HT1080 (cell line): ENCODE measurements around the gene PPCS. TPM values are rescaled to one million over a fixed set of nuclear protein-coding genes. Genes with fewer than 3 reads are reported as not detected.
"Not testable (repeated sequence)": the region's sequence is repeated elsewhere in the genome, so short reads cannot be mapped to it uniquely, and the experiment has no call there.

ENCODE experiments used
- DNase-seq: peaks from one replicate; pipeline ENCODE4 v3.0.0-alpha.2; 2015; ENCODE audit warnings: low read depth
- total RNA-seq: library from RNA; depleted of rRNA; stranded (reverse); fragments of >200 nt; shearing (Covaris generic); gene quantifications from 2 replicates; pipeline ENCODE4 v1.2.3, GENCODE V29; 2014

PPCS gene
- total RNA-seq, 1 experiment from 2014 or later = 37.5 TPM

DNA sequence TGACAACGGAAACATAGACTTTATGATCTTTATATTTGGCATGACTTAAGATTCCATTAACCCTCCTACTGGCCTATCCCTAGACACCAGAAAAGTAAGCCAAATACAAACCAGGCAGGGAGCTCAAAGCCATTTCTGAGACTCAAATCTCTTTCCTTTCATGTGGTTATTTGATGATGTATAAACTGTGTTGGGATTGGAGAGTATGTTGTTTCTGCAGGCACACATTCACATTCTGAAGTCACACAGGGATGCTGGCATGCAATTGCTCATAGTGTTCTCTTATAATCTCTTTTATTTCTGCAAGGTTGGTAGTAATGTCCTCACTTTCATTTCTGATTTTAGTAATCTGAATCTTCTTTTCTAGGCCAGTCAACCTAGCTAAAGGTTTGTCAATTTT is 6.3 kb upstream of the PPCS start:
- DNase-seq = no peak

DNA sequence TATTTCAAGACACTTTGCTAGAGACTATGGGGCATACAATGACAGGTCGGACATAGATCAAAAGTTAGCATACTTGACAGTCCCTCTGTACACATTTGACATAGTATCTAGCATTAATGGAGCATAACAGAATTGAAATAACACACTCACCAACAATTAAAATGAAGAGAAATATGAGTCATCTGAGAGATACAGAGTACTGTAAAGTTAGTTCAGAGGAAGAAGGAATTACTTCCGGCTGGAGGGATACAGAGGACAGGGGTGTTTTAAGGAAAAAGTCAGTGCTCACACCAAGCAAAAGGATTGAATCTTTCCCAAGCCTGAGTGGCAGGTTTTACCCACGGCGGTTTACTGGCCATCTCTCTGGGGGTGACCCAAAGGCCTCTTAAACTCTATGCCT is 3.0 kb upstream of the PPCS start:
- DNase-seq = no peak

DNA sequence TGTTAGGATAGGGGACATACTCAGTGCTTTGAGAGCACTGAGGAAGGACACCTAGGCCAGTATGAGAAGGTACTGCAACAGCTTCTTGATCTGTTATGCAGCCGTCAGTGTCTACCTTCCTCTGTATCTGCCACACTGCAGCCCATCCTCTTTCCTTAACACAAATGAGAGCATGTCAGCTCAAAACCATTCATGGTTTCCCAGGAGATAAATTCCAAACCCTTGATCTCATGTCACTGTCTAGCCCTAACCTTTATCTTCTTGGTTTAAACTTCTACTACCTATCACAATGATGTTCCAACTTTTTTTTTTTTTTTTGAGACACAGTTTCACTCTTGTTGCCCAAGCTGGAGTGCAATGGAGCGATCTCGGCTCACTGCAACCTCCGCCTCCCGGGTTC is 1.9 kb upstream of the PPCS start:
- DNase-seq = no peak

DNA sequence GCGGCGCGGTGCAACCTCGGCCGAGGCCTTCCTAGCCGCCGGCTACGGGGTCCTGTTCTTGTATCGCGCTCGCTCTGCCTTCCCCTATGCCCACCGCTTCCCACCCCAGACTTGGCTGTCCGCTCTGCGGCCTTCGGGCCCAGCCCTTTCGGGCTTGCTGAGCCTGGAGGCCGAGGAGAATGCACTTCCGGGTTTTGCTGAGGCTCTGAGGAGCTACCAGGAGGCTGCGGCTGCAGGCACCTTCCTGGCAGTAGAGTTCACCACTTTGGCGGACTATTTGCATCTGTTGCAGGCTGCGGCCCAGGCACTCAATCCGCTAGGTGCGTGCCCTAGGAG is 379 bp downstream of the PPCS start:
- no peak for DNase-seq

DNA sequence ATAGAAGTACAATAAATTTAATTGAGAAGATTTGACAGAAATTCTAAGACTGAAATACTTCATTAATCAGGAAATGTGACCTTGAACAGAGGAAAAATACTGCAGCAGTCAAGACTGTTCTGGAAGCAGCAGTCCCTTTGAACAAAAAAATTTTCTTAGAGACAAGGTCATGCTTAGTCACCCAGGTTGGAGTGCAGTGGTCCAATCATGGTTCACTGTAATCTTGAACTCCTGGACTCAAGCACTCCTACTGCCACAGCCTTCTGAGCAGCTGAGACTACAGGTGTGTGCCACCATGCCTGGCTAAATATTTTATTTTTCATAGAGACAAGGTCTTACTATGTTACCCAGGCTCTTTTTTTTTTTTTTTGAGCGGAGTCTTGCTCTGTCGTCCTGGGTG is 4.9 kb downstream of the PPCS start:
- DNase-seq = no peak

DNA sequence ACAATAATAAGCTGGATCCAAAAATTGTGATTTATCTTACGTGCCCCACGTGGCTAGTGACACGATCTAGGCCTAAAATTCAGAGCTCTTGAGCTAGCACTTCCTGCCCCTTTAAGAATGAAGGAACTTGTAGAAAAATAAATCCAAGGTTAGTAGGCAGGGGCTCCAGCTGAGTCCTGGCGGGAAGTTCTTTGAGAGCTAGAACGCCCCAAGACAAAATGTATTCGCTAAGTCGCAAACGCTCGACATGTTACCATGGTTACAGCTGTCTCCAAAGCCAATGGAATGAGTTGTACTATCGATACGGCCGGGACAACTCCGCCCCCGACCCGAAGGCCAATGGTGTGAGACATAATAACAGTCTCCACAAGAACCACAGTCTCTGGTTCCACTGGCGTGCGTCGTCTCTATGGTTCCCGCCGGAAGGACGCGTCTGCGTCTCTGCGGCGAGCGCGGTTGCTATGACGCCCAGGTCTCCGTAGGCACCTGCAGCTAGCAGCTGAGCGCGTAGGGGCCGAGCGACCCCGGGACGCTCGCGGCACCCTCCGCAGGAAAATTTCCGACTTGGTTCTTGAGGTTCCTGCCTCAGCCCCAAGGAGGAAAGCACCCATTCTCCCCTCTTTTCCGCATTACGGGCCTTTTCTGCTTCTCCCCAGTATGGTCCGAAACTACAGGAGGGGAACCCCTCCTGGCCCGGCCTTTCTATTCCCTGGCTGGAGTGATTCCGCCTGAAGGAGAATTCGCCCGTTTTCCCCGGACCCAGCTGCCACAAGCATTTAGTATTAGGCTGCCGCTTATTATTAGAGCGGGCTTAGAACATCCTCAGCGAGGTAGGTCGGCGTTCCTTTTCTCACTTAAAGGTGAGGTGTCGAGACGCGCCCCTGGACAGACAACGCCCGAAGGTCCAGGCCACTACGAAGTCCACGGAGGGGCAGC is 6.8 kb downstream of the PPCS start, which contains the start of gene CCDC30:
TSS of gene CCDC30 (plus strand) at position 459 of the 936 bp plus-strand sequence. CDS start 17,266 bp downstream, outside the sequence.
- peak; percentile 94 for DNase-seq

DNA sequence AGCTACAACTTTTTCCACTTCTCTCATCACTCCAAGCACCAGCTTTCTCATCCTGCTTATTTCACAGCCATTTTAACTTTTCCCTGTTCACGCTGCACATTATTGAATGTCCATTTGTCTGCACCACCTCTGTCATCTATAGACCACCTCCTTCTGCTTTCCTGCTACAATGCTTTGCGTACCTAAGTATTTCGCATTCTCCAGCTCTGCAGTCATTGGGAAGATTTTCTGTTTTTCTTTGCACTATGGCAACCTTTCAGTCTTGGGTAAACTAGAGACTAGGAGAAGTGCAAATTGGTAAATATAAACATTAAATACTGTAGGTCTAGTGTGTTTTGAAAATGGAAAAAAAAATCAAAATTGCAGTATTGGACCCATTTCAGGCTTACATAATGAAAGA is 7.6 kb downstream of the PPCS start:
- DNase-seq = no peak

DNA sequence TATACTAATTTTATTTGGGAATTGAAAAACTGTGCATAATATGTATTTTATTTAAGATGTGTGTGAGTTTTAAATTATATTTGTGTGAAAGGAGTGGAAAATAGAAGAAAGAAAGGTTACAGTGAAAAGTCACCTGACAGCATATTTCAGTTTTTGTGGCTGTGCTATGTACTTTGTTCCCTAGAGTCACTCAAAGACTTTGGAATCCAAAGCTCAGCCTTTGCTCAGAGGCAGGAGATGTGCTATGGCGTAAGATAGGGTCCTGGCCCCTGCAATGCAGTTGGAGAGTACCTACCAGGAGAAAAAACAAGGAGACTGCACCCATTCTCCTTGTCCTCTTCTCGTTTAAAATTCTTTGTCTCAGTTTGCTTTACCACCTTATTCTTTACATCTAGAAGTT is 9.7 kb downstream of the PPCS start:
- DNase-seq = no peak

DNA sequence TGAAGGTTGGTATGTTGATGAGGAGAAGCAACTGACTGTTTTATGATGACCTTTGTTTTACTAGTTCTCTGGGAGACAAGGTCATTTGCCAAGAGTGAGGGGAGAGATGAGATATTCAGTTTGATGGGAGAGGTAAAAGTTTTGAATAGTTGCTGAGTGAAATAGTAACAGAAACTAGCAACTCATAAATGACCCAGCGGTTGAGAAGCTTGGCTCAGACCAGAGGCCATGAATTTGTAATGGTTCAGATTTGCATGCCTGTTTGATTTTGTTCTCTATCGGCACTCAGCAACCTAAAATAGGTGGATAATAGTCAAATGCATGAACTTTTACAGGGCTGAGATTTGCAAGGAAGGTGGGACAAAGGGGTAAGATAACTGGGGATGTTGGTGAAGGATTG is 13.4 kb downstream of the PPCS start:
- DNase-seq = no peak

DNA sequence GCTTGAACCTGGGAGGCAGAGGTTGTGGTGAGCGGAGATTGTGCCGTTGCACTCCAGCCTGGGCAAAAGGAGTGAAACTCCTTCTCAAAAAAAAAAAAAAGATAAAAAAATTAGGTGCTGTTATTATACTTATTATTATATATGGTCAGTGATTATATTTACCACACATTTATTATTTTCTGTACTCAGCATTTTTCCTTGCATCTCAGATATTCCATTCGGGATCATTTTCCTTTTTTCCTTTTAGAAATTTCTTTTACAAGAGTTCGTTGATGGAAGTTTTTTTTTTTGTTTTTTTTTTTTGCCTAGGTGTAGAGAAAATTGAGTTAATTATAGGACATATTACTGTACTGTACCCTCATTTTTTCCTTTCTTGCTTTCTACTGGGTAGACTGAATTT is 20.3 kb downstream of the PPCS start:
- DNase-seq = no peak

DNA sequence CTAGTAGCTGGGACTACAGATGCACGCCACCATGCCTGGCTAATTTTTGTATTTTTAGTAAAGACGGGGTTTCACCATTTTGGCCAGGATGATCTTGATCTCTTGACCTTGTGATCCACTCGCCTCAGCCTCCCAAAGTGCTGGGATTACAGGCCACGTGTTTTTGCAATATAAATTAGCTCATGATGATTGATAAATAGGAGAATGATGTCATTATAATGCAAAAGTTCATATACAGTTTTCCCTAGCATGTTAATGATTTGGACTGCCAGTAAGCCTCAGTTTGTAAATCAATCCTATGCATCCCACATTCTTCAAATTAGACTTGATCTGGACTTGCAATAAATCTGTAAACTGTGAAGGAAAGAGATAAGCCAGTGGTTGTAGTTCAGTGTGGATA is 21.0 kb downstream of the PPCS start:
- not testable (repeated sequence) for DNase-seq

DNA sequence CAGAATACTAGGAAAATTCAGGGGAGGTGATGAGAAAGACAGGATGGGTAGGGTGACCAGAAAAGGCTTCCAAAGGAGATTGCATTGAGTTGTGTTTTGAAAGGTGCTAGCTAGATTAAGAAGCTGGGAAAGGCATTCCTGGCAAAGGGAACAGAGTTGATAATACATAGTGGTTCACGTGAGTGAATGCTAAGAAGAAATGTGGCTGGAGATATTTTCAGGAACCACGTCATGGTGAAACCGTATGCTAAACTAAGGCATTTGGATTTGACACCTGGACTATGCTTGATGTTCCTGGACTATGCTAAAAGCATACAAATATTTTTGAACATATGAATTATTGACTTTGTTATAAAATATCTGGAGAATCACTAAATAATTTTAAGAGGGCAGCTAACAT is 21.4 kb downstream of the PPCS start:
- no peak for DNase-seq

DNA sequence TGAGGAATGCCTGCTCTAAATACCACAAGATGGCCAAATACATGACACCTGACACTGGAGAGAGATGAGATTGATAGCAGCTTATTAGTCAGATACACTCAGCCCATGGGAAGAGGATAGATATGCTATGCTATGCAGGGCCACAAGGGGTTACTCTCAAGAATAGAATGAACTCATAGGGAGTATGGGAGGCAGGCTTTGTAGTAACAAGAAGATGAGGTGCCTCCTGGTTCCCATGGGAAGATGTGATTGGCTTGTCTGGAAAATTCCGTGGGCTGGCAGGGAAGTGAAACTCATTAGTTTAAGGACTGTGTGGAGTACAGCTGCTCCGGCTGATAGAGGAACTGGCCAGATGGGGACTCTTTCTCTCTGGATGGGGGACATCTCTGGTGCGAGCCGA is 23.3 kb downstream of the PPCS start:
- DNase-seq = peak; percentile 49

DNA sequence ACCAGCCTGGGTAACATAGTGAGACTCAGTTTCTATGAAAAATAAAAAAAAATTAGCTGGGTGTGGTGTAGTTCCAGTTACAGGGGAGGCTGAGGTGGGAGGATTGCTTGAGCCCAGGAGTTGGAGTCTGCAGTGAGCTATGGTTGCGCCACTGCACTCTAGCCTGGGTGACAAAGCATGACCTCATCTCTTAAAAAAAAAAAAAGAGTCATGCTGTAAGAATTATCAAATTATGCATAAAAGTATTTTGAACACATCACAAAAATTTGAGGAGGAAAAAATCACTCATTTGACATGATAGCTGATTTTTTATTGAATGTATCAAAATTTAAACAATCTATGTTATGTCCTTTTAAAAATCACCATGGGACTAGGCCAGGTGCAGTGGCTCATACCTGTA is 24.6 kb downstream of the PPCS start:
- DNase-seq = peak; percentile 18

DNA sequence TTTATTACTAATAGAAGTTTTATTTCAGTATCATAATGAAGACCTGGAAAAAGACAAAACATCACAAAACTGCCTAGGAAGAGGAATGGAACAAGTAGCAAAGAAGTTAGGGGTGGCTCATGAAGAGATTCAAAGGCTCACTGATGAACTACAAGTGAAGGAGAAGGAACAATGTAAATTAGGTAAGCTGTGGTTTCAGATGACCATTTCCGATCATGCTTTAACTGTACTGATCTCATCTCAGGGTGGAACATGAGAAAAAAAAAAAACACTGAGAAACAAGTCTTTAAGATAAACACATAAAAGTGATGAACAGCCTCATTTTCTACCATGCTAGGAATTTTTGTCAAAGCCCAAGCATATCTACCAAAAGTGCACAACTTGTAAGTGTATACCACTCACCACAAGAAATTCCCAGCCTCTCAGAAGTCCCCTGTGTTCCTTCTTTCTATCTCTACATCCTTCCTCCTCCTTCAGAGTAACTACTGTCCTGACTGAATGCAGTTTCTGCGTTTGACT is 26.4 kb downstream of the PPCS start:
- DNase-seq = peak; percentile 28

DNA sequence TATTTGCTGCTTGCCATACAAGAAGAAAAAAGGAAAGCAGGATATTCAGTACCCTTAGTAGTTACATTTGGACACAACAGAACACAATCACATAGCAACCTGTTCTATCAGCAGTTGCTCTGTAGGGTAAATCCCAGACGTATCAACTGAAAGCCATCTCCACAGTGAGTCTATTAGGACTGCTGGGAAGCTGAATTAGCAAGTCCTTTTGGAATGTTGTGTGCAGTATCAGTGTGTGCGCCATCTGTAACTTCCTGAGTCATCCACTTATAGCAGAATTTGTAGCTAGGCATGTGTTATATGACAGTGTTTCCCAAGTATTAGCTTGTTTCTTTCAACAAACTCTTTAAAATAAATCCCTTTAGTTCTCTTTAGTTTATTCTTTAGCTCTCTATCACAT is 28.0 kb downstream of the PPCS start:
- DNase-seq = peak; percentile 87

DNA sequence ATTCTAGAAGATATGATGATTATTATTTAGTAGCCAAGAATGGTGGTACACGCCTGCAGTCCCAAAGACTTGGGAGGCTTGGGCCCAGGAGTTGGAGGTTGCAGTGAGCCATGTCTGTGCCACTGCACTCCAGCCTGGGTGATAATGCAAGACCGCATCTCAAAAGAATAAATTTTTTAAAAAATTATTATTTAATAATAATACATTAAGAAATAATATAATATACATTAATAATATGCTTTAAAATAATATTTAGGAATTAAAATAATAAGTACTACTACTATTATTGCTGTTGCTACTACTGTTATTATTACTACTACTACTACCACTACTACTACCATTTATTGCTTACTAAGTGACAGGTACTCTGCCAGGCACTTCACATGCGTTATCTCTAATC is 33.9 kb downstream of the PPCS start:
- DNase-seq = no peak

DNA sequence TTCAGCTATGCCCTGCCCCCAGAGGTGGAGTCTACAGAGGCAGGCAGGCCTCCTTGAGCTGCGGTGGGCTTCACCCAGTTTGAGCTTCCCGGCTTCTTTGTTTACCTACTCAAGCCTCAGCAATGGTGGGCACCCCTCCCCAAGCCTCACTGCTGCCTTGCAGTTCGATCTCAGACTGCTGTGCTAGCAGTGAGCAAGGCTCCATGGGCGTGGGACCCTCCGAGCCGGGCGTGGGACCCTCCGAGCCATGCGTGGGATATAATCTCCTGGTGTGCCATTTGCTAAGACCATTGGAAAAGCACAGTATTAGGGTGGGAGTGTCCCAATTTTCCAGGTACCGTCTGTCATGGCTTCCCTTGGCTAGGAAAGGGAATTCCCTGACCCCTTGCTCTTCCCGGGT is 45.7 kb downstream of the PPCS start:
- DNase-seq = not testable (repeated sequence)

DNA sequence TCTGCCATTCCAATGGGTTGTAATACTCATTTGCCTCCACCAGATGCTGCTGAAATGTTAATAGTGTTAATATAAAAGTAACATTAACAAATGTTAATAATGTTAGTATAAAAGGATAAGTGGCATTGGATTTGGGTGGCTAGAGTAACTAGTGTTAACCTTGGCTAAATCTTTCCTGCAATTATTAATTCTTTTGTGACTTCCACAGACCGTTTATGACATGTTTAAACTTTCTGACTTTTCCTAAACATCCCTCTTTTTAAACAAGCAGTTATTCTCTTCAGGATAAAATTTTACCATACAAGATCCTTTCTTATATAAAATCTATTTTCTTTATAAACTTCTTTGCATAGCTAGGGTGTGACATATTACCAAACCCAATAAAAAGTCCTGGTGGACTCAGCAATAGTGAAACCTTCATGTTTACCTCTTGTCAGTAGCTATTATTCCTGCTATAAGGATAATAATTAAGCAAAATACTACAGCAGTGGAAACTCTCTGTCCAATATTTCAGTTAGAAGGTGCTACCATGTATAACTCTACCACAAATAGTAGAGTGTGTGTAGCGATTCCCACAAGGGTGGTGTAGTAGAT is 48.3 kb downstream of the PPCS start:
- no peak for DNase-seq

DNA sequence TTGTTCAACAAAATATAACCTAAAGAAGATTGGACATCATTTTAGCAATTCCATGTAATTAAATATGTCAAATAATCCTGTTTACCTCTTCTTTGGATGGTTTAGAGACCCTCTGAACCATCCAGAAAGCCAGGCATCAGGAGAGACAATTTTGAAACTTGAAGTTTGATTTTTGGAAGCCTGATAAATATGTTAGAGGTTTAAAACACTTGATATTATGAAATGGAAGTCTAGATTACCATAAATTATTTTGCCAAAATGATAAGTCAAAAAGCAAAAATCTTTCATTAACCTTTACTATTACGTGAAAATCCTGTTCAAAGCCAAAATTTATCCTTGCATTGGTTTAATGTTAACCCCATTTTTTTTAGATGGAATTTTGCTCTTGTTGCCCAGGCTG is 50.2 kb downstream of the PPCS start:
- DNase-seq = no peak
